ENCODE data around the gene OR11H6. TPM values are rescaled to one million over a fixed set of nuclear protein-coding genes. Genes with fewer than 3 reads are reported as not detected.
"Not testable (repeated sequence)": the region's sequence is repeated elsewhere in the genome, so short reads cannot be mapped to it uniquely, and the experiment has no call there.

OR11H6 gene, protein sequence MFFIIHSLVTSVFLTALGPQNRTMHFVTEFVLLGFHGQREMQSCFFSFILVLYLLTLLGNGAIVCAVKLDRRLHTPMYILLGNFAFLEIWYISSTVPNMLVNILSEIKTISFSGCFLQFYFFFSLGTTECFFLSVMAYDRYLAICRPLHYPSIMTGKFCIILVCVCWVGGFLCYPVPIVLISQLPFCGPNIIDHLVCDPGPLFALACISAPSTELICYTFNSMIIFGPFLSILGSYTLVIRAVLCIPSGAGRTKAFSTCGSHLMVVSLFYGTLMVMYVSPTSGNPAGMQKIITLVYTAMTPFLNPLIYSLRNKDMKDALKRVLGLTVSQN
- total RNA-seq = not detected

DNA sequence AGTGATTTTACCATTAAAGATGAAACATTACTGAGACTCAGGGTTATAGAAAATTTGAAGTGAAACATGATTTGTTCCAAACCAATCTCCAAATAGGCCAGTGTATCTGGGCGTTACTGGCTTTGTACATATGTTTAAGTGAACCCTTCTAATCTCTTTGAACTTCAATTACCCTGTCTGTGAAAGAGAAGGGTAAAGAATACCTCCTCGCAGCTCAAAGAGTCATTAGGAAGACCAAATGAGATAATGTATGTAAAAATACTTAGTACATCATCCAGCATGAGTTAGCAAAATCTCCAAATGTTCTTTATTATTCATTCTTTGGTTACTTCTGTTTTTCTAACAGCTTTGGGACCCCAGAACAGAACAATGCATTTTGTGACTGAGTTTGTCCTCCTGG lies at the start of gene OR11H6:
TSS of gene OR11H6 (plus strand) at position 301 of the 400 bp plus-strand sequence. CDS start at position 301, 0 bp downstream.
- Histone ChIP-seq H3K9me3 (no peaks in the 10 kb centered on the region), H3K27ac (no peak within 1 kb of the TSS), H3K4me1 (no peaks in the 10 kb centered on the region), H3K4me3 (no peak within 1 kb of the TSS), H3K36me3 (no peaks in the 10 kb centered on the region), H3K27me3 (no peaks in the 10 kb centered on the region)
- intact Hi-C loops (cut with DNase I; ENCODE audit: low total_unique reads) = no loop called here
- no peak for DNase-seq (ENCODE audit: low spot score in 2 of 2)
- TF ChIP-seq POLR2AphosphoS5 (IDR thresholded peaks at IDR 0.05) = no peak
- no peak for TF ChIP-seq POLR2A (IDR thresholded peaks at IDR 0.05)
- TF ChIP-seq, protein P1, sequence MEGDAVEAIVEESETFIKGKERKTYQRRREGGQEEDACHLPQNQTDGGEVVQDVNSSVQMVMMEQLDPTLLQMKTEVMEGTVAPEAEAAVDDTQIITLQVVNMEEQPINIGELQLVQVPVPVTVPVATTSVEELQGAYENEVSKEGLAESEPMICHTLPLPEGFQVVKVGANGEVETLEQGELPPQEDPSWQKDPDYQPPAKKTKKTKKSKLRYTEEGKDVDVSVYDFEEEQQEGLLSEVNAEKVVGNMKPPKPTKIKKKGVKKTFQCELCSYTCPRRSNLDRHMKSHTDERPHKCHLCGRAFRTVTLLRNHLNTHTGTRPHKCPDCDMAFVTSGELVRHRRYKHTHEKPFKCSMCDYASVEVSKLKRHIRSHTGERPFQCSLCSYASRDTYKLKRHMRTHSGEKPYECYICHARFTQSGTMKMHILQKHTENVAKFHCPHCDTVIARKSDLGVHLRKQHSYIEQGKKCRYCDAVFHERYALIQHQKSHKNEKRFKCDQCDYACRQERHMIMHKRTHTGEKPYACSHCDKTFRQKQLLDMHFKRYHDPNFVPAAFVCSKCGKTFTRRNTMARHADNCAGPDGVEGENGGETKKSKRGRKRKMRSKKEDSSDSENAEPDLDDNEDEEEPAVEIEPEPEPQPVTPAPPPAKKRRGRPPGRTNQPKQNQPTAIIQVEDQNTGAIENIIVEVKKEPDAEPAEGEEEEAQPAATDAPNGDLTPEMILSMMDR (IDR thresholded peaks at IDR 0.05) = no peak

DNA sequence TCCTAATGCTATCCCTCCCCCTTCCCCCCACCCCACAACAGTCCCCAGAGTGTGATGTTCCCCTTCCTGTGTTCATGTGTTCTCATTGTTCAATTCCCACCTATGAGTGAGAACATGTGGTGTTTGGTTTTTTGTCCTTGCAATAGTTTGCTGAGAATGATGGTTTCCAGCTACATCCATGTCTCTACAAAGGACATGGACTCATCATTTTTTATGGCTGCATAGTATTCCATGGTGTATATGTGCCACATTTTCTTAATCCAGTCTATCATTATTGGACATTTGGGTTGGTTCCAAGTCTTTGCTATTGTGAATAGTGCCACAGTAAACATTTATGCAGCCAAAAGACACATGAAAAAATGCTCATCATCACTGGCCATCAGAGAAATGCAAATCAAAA lies 49.3 kb upstream of the OR11H6 start:
- DNase-seq (ENCODE audit: low spot score in 2 of 2); intact Hi-C loops (cut with DNase I; ENCODE audit: low total_unique reads); H3K27me3 ChIP-seq; H3K27ac ChIP-seq; H3K9me3 ChIP-seq; H3K4me1 ChIP-seq; H3K4me3 ChIP-seq; H3K36me3 ChIP-seq: not testable (repeated sequence)

- no peaks in the 10 kb centered on the region for H3K9me3 ChIP-seq
- intact Hi-C loops (cut with DNase I; ENCODE audit: low total_unique reads) = no loop called here
- no peak overlapping the region for H3K4me3 ChIP-seq
- no peak for TF ChIP-seq POLR2A (IDR thresholded peaks at IDR 0.05)
- no peak for TF ChIP-seq POLR2AphosphoS5 (IDR thresholded peaks at IDR 0.05)
- TF ChIP-seq, protein P1 (IDR thresholded peaks at IDR 0.05) = no peak
- H3K27me3 ChIP-seq = no peaks in the 10 kb centered on the region
- no peaks in the 10 kb centered on the region for H3K36me3 ChIP-seq
- no peaks in the 10 kb centered on the region for H3K4me1 ChIP-seq
- no peak overlapping the region for H3K27ac ChIP-seq
- no peak for DNase-seq (ENCODE audit: low spot score in 2 of 2)
Observed at GRCh38 chr14:20176330-20176729, 47.2 kb upstream of the OR11H6 start.

DNA sequence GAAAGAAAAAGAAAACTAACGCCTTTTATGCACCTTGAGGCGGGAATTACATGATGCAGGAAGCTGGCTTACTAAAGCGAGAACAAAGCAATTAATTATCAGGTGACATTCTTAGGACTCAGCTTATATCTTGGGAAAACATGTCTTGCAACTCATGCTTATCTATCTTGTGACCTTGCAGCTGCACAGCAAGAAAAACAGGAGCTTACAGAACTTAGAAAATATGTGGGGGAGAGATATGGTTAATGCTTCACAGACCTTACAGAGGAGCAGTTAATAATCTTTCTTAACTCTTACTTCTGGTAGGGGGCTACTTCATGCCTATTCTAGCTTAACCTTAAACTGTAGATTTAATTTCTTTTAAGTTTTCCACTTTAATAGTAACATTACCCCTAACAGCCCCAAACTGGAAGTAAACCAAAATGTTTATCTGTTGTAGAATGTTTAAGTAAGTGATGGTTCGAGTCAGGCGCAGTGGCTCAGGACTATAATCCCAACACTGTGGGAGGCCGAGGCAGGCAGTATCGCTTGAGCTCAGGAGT lies 46.0 kb upstream of the OR11H6 start:
- H3K36me3 ChIP-seq = no peaks in the 10 kb centered on the region
- H3K27me3 ChIP-seq = no peaks in the 10 kb centered on the region
- DNase-seq (ENCODE audit: low spot score in 2 of 2) = no peak
- no peak overlapping the region for H3K27ac ChIP-seq
- intact Hi-C loops (cut with DNase I; ENCODE audit: low total_unique reads) = no loop called here
- H3K4me1 ChIP-seq = no peaks in the 10 kb centered on the region
- no peak overlapping the region for H3K4me3 ChIP-seq
- H3K9me3 ChIP-seq = no peaks in the 10 kb centered on the region
- no peak for TF ChIP-seq POLR2A (IDR thresholded peaks at IDR 0.05)
- TF ChIP-seq POLR2AphosphoS5 (IDR thresholded peaks at IDR 0.05) = no peak

DNA sequence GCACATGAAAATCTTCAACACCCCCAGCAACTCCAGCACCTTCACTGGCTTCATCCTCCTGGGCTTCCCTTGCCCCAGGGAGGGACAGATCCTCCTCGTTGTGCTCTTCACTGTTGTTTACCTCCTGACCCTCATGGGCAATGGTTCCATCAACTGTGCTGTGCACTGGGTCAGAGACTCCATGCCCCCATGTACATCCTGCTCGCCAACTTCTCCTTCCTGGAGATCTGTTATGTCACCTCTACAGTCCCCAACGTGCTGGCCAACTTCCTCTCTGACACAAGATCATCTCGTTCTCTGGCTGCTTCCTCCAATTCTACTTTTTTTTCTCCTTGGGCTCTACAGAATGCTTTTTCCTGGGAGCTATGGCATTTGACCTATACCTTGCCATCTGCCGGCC lies 44.3 kb upstream of the OR11H6 start:
- Histone ChIP-seq H3K9me3 (no peaks in the 10 kb centered on the region), H3K36me3 (no peaks in the 10 kb centered on the region), H3K27me3 (no peaks in the 10 kb centered on the region), H3K4me1 (no peaks in the 10 kb centered on the region), H3K27ac (no peak overlapping the region), H3K4me3 (no peak overlapping the region)
- no peak for TF ChIP-seq POLR2AphosphoS5 (IDR thresholded peaks at IDR 0.05)
- TF ChIP-seq, protein P1 (IDR thresholded peaks at IDR 0.05) = no peak
- no peak for TF ChIP-seq POLR2A (IDR thresholded peaks at IDR 0.05)
- intact Hi-C loops (cut with DNase I; ENCODE audit: low total_unique reads) = no loop called here
- DNase-seq (ENCODE audit: low spot score in 2 of 2) = no peak

GRCh38 chr14:20179880-20180279 lies 43.6 kb upstream of the OR11H6 start:
- no peak overlapping the region for H3K27ac ChIP-seq
- no peak overlapping the region for H3K4me3 ChIP-seq
- TF ChIP-seq POLR2AphosphoS5 (IDR thresholded peaks at IDR 0.05) (no peak), POLR2A (IDR thresholded peaks at IDR 0.05) (no peak)
- TF ChIP-seq, protein P1 (IDR thresholded peaks at IDR 0.05) = no peak
- no peaks in the 10 kb centered on the region for H3K4me1 ChIP-seq
- no peaks in the 10 kb centered on the region for H3K36me3 ChIP-seq
- DNase-seq (ENCODE audit: low spot score in 2 of 2) = no peak
- H3K9me3 ChIP-seq = no peaks in the 10 kb centered on the region
- H3K27me3 ChIP-seq = no peaks in the 10 kb centered on the region
- intact Hi-C loops (cut with DNase I; ENCODE audit: low total_unique reads) = no loop called here

Measured in breast epithelium (tissue), 4 donors.